ENCODE data around the gene ZNF41.

Gene ZNF41

DNA sequence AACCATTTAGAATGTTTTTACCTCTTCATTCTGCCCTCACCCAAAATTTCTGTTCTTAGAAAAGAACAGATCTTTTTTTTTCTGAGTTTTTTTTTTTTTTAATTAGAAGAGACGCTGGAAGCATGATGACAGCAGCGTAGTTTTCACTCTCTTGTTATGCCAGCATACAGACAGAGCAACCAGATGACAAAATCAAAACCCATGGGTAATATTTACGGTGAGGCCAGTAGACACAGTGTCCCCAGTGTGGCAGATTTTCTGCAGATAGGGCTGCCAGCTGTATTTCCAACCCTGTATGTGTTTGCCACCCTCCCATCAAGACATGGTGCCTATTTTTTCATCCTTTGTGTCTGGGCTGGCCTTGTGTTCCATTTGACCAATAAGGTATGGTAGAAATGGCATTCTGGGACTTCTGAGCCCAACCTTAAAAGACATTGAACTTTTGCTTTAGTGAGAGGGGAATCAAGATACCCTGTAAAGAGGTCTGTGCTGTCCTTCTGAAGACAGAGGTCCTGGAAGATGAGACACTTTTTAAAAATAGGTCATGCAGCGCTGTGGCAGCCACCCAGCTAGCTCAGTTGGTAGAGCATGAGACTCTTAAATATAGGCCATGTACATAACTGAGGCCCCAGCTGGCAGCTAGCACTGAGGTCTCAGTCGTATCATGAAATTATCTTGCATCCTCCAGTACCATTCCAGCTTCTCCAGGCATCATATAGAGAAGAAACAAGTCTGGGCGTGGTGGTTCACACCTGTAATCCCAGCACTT lies 6.7 kb upstream of the ZNF41 start:
- no peak for DNase-seq

DNA sequence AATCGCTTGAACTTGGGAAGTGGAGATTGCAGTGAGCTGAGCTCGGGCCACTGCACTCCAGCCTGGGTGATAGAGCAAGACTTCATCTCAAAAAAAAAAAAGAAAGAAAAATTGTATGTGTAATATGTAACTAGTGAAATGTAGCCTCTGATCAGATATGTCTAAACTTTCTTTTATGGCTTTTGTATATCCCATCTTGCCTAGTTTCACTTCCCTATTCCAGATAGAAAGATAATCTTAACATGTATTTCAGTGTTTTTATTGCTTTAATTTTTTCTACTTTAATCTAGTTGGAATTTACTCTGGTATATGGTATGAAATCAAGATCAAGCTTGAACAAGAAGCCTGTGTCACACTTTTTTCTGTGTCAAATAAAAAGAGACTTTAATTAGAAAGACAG lies 1.9 kb upstream of the ZNF41 start:
- no peak for DNase-seq

DNA sequence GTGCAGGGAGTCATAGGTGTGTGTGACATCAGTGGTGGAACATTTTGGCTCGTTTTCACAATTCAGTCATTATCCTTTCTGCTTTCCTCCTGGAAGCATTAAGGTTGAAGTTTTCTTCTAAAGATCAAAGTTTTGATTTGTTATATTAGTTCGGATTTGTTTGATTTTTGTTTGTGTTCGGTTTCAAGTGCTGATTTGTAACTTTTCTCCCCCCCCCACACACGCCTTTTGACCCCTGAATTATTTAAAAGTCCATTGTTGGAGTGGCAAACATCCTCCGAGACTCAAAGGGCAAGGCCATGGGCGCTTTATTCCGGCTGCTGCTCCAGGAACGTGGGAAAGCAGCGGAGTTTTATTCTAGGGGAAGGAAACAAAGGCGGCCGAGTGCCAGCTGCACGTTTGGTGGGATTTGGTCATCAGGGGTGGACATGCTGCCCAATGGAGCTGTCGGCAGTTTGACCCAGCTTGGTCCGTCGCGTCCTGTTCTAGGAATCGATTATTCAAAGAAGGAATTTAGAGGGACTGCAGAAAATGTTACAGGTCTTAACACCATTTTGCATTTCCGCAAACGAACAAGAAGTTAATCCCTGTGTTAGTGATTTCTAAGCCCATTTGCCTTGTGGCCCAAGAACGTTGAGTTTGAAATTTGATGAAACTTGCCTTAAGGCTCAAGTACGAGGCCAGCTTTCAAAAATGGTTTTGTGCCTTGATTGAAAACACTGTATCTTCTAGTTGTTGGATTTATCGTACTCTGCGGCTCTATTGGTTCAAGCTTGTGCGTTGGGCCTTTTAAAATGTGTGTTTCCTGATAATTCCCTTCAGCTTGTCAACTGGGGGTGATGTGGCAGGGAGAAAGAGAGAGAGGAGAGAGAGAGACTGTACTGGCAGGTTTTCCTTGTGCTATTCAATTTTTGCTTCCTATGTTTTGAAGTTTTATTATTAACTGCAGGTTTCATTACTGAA lies 565 bp upstream of the ZNF41 start:
- DNase-seq, result no peak

DNA sequence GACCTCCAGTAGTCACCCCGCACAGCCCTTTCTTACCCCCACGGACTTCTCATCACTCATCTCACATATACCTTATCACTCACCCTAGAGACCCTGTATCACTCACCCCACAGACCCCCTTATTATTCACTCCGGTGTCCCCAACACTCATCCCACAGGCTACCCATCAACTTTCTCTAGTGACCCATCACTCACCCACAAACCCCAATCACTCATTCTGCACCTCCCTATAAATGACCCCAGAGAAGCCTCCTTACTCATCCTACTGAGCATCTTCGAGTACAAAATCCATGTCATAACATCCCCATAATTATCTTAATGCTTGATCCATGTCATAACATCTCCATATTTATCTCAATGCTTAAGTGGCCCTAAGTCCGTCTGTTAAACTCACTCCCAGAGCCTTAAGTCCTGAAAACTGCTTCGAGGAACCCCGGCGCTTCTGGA lies 934 bp downstream of the ZNF41 start:
- no peak for DNase-seq

DNA sequence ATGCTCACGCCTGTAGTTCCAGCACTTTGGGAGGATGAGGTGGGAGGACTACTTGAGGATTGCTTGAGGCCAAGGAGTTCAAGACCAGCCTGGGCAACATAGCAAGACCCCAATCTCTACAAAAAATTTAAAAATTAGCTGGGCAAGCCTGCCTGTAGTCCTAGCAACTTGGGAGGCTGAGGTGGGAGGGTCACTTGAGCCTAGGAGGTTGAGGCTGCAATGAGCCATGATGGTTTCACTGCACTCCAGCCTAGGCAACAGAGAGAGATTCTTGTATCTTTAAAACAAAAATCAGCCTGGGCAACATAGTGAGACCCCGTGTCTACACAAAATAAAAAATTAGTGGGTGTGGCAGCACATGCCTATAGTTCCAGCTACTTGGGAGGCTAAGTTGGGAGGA lies 1.9 kb downstream of the ZNF41 start:
- no peak for DNase-seq

DNA sequence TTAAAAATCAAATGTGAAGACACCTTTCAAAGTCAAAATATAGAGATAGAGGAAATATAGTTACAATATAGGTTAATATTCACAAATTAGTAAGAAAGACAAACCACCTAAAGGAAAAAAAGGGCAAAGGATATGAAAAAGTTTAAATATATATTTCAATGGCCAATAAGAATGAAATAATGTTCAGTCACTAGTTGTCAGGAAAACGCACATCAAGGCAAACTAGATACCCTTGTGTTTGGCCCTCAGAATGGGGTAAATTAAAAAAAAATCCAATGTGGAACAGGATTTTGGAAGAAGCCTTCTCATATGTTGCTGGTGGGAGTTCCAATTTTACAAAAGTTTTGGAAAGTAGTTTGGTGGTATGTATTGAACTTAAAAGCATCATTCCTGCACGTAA lies 2.4 kb downstream of the ZNF41 start:
- no peak for DNase-seq

DNA sequence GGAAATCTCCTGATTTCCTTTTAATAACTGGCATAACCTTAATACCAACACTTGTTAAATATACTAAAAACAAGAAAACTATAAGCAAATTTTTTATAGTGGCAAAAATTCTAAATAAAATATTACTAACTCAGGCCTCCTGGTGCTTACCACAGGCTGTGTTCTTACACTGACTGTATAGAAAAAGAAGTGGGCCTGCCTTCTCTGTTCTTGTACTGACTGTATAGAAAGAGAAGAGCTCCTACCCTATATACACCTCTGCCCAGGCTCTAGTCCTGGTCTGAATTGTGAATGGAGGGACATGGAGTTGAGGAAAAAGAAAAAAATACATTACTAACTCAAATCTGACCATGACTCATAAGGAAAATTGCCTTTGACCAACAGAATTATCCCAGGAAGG lies 7.5 kb downstream of the ZNF41 start:
- no peak for DNase-seq

DNA sequence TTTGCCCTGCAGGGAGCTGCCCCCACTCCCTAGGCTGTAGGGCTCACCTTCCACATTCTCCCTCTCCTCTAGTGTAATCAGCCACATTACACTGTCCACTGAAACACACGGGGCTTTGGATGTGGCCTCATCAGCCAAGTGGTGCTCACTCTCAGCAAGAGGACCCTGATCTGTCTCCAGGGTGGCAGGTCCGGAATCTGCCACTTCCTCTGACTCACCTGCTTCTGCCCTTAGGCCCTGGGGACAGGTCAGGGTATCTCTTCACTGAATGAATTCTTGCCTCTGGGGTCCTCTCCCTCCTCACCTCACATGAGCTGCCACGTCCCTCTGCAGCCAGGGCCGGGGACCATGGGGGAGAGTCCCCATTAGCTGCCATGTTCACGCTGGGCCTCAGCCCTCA lies 15.9 kb downstream of the ZNF41 start:
- DNase-seq, result no peak

DNA sequence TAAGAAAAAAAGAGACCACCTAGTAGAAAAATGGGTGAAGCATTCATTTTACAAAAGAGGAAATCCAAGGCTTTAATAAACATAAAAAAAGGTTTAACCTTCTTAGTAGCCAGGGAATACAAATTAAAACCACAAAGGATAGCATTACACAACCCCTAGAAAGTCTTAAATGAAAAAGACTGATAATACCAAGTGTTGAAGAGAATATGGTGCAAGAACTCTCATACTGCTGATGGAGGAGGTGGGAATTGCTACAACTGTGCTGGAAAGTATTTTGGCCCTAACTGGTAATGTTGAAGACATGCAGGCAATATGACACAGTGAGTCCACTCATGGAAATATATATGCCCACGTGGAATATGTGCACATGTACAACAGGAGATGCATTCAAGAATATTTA lies 22.5 kb downstream of the ZNF41 start:
- no peak for DNase-seq

DNA sequence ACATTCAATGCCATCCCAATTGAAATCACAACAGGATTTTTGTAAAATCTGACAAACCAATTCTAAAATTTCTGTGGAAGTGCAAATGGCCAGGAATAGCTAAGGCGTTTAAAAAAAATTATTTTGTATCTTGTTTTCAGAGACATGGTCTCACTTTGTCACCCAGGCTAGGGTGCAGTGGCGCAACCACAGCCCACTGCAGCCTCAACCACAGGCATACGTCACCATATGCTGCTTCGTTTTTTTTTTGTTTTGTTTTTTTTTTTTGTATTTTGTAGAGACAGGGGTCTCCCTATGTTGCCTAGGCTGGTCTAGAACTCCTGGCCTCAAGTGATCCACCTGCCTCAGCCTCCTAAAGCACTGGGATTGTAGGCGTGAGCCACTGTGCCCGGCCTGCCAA lies 24.5 kb downstream of the ZNF41 start:
- no peak for DNase-seq

DNA sequence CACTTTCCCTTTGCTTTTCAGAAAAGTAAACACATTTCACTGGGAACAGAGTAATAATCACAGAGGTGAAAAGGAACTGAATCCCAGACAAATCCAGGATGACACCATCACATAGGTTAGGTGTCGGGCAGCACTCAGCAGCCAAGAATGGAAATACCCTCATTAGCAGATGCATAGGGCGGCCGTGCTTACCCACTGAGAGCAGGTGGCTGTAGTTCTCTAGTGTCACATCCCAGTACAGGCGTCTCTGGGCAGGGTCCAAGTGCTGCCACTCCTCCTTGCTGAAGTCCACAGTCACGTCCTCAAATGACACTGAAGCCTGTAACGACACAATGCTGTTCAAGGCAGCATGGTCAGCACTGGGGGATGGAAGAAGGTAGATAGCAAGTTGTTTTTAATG lies 26.9 kb downstream of the ZNF41 start:
- no peak for DNase-seq

DNA sequence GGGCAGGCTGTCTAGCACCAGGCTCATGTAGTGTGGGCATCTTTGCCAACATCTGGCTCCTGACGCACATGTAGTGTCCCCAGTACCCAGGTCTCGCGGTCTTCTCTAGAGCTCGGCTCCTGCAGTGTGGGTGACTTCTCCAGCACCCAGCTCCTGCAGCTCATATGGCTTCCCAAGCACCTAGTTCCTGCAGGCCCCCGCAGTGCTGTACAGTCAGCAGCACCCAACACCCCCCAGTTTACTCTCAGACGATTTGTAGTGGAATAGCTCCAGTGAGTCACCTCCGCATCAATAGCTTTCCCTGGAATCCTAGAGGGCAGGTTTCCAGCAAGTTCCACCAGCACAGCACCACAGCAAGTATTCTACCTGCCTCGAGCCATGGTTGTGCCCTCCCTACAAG lies 30.9 kb downstream of the ZNF41 start:
- no peak for DNase-seq

DNA sequence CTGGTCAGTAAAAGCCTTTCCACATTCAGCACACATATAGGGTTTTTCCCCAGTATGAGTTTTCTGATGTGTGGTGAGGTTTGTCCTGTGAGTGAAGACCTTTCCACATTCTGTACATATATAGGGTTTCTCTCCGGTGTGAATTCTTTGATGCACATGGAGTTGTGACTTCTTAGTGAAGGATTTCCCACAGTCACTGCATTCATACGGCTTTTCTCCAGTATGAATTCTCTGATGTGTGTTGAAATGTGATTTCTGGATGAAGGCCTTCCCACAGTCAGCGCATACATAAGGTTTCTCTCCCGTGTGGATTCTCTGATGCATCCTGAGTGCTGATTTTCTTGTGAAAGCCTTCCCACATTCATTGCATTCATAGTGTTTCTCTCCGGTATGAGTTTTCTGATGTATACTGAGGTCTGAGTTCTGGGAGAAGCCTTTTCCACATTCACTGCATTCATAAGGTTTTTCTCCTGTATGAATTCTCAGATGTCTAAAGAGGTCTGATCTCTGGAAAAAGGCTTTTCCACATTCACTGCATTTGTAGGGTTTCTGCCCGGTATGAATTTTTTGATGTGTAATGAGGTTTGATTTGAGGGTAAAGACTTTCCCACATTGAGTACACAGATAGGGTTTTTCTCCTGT lies 34.7 kb downstream of the ZNF41 start:
- DNase-seq, result no peak

DNA sequence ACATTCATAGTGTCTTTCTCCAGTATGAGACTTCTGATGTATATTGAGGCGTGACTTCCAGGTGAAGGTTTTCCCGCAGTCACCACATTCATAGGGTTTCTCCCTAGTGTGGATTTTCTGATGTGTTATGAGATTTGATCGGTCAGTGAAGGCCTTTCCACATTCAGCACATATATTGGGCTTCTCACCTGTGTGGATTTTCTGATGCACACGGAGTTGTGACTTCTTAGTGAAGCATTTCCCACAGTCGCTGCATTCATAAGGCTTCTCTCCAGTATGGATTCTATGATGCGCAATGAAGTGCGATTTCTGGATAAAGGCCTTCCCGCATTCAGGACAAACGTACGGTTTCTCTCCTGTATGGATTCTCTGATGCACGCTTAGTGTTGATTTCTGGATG lies 35.4 kb downstream of the ZNF41 start:
- DNase-seq, result no peak

DNA sequence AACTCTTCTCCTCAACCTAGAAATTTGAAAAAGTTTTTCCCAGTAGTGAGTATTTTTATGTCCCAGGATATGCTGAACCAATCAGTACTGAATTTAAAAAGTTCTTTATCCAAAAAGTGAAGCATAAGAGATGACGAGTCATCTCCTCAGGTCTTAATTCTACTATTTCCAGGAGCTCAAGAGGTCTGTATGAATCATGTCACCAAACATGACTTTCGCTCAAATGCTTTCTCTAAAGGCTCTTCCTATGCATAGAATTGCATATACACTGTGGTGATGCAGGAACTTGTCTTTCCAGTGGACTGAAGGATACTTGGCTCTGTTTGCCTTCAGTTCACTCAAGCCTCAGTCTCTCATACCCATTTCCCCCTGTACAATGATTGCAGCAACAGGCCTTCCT lies 36.1 kb downstream of the ZNF41 start:
- no peak for DNase-seq

DNA sequence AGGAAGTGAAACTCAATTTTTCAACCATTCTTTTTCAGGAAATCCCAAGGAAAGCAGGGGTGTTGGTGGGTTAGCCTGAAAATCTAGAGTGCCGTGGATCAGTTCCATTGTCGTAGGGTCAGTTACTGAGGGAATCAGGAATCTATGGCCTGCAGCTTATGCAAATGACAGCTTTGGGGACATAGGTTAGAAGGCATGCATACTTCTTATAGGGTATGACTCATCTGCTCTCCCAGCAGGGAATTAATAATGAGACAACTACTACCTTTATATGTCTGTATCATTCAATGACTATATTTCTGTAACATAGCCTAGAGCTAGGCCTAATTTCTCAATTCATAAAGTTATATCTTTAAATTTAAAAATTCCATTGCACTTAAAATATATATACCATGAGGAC lies 36.6 kb downstream of the ZNF41 start:
- DNase-seq, result no peak

DNA sequence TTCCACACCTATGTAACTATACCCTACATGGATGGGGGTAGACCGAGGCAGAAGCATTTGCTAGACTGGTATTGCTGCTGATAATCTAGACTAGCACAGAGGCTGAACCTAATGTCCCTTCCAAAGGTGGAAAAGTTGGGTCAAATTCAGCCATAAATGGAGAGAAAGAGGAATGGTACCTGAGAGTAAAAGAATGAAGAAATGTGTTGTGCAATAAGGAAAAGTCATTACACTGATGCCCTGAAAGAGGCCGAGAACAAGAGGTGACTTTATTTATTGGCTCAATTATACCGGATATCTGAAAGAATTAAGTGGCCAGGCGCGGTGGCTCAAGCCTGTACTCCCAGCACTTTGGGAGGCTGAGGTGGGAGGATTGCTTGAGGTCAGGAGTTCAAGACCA lies 52.1 kb downstream of the ZNF41 start:
- DNase-seq, result no peak

DNA sequence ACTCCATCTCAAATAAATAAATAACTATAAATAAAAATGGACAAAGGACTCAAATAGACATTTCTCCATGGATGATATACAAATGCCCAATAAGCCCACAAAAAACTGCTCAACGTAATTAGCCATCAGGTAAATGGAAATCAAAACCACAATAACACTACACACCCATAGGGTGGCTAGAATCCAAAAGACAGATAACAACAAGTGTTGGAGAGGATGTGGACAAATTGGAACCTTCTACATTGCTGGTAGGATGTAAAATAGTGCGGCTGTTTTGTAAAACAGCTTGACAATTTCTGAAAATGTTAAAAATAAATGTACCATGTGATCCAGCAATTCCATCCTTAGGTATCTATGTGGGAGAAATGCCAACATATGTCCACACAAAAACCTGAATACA lies 60.6 kb downstream of the ZNF41 start:
- no peak for DNase-seq

DNA sequence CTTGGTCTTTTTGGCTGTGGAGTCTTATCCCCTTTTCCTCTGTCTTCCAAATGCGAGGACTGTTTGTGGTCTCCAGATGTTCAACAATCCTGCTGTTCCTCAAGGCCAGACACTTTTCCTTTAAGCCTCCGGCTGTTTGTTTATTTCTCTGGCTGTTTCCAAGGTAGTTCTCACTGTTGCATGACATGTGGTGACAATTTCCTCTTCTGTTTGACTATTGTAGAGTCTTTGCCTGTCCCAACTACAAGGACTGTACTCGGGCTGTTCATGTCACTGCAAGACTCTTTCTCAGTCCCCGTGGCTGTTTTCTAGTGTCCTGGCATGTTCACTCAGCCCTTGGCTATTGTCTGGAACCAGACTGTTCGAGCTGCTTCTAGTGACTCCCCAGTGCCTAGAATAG lies 62.1 kb downstream of the ZNF41 start:
- DNase-seq, result no peak

DNA sequence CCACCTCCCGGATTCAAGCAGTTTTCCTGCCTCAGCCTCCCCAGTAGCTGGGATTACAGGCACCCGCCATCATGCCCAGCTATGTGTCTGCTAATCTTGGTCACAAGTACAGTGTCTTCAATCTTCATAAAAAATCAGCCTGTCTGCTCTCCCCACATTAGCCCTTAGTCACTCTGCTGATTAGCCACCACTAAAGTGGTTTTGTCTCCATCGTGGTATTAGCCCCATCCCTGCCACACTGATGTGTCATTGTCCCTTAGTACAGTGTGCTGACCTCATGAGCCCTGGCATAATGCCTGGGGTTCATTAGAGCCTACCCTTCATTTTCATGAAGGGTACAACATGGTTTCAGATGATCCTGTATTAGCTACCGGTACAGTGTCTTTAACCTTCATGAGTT lies 62.8 kb downstream of the ZNF41 start:
- DNase-seq, result no peak

DNA sequence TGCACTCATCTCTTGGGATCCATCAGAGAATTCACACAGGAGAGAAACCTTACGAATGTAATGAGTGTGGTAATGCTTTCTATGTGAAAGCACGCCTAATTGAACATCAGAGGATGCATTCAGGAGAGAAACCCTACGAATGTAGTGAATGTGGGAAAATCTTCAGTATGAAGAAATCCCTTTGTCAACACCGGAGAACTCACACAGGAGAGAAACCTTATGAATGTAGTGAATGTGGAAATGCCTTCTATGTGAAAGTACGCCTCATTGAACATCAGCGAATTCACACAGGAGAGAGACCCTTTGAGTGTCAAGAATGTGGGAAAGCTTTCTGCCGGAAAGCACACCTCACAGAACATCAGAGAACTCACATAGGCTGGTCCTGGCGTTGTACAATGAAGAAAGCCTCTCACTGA lies 69.8 kb downstream of the ZNF41 start:
- DNase-seq, result no peak
